Uterus (tissue), 2 donors: ENCODE results near the gene SEPTIN1.

ENCODE experiments used
- POLR2A ChIP-seq, 2 donors: fragments of 450-650 bp; IDR thresholded peaks; one replicate each; pipeline ENCODE4 v1.6.1; 2016; ENCODE audit warnings: antibody characterized with exemption in 2 of 2, mild to moderate bottlenecking in 1 of 2, moderate library complexity in 1 of 2
- TF ChIP-seq, protein P1 (sequence below), 4 experiments: fragments of 200-600 bp in 2 of 4; fragments of 450-650 bp in 2 of 4; sonication (generic) in 2 of 4; IDR thresholded peaks; one replicate each; pipeline ENCODE4 v1.5.1; 2016 to 2019; ENCODE audit warnings: antibody characterized with exemption in 4 of 4, mild to moderate bottlenecking in 2 of 4, moderate library complexity in 1 of 4

DNA sequence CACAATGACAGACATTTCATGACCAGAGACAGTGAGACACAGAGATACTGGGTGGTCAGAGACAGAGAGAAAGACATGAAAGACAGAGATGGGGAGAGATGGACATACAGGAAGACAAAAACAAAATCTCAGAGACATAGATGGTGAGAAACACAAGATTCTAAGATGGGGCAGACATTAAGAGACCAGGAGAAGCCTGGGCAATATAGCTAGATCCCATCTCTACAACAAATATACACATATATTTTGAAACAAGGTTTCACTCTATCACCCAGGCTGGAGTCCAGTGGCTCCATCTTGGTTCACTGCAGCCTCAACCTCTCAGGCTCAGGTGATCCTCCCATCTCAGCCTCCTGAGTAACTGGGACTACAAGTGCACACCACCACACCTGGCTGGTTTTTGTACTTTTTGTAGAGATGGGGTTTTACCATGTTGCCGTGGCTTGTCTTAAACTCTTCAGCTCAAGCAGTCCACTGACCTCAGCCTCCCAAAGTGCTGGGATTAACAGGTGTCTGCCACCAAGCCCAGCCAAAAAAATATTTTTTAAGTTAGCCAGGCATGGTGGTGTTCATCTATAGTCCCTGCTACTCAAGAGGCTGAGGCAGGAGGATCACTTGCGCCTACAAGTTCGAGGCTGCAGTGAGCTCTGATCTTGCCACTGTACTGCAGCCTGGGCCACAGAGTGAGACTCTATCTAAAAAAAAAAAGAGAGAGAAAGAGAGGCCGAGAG is 2.1 kb downstream of the SEPTIN1 start:
- TF ChIP-seq, protein P1, sequence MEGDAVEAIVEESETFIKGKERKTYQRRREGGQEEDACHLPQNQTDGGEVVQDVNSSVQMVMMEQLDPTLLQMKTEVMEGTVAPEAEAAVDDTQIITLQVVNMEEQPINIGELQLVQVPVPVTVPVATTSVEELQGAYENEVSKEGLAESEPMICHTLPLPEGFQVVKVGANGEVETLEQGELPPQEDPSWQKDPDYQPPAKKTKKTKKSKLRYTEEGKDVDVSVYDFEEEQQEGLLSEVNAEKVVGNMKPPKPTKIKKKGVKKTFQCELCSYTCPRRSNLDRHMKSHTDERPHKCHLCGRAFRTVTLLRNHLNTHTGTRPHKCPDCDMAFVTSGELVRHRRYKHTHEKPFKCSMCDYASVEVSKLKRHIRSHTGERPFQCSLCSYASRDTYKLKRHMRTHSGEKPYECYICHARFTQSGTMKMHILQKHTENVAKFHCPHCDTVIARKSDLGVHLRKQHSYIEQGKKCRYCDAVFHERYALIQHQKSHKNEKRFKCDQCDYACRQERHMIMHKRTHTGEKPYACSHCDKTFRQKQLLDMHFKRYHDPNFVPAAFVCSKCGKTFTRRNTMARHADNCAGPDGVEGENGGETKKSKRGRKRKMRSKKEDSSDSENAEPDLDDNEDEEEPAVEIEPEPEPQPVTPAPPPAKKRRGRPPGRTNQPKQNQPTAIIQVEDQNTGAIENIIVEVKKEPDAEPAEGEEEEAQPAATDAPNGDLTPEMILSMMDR (IDR thresholded peaks at IDR 0.05) = no peak
- no peak for TF ChIP-seq POLR2A (IDR thresholded peaks at IDR 0.05)
